Measurements from ENCODE around the gene BOC.

Gene BOC

GRCh38 chr3:113255854-113256615, 44.7 kb downstream of the BOC start:
- CTCF ChIA-PET: interaction anchor here (0.9 to 2.3 kb wide), 11 partner anchors 11 to 61 kb away, joined by 3 to 9 read pairs (median 4); no protein-coding TSS in a partner anchor
- no peak for DNase-seq (ENCODE audit: extremely low spot score)

GRCh38 chr3:113258361-113258760, 47.0 kb downstream of the BOC start:
- DNase-seq (ENCODE audit: extremely low spot score): no peak
- ChIA-PET CTCF (interaction anchor here (0.9 to 2.0 kb wide), 6 partner anchors 10 to 30 kb away, joined by 3 to 6 read pairs (median 4); no protein-coding TSS in a partner anchor), POLR2A (no interaction called here)
- TF ChIP-seq CTCF (IDR thresholded peaks at IDR 0.05; ENCODE audit: control extremely low read depth, extremely low read depth, low read depth, missing control alignments): no peak

More at GRCh38 chr3:113255854-113256615, 44.7 kb downstream of the BOC start:
- TF ChIP-seq CTCF (IDR thresholded peaks at IDR 0.05; ENCODE audit: control extremely low read depth, extremely low read depth, low read depth, missing control alignments): no peak
- POLR2A ChIA-PET: no interaction called here

GRCh38 chr3:113259196-113259595, 47.8 kb downstream of the BOC start:
- DNase-seq (ENCODE audit: extremely low spot score): no peak
- CTCF ChIA-PET: interaction anchor here (0.9 to 2.0 kb wide), 4 partner anchors 9 to 29 kb away, joined by 3 to 6 read pairs (median 4); no protein-coding TSS in a partner anchor
- POLR2A ChIA-PET: no interaction called here

GRCh38 chr3:113261063-113261625, 49.8 kb downstream of the BOC start:
- ChIA-PET POLR2A (no interaction called here), CTCF (no interaction called here)
- no peak for TF ChIP-seq CTCF (IDR thresholded peaks at IDR 0.05; ENCODE audit: control extremely low read depth, extremely low read depth, low read depth, missing control alignments)
- no peak for DNase-seq (ENCODE audit: extremely low spot score)

More at GRCh38 chr3:113259196-113259595, 47.8 kb downstream of the BOC start:
- TF ChIP-seq CTCF (IDR thresholded peaks at IDR 0.05; ENCODE audit: control extremely low read depth, extremely low read depth, low read depth, missing control alignments): no peak

GRCh38 chr3:113261626-113262303, 50.4 kb downstream of the BOC start:
- ChIA-PET CTCF (interaction anchor here (1.0 to 1.3 kb wide), 2 partner anchors 12 to 27 kb away, joined by 3 to 5 read pairs; no protein-coding TSS in a partner anchor), POLR2A (no interaction called here)
- TF ChIP-seq CTCF (IDR thresholded peaks at IDR 0.05; ENCODE audit: control extremely low read depth, extremely low read depth, low read depth, missing control alignments): no peak
- DNase-seq (ENCODE audit: extremely low spot score): no peak

- POLR2A ChIA-PET: no interaction called here
- no peak for DNase-seq (ENCODE audit: extremely low spot score)
- no peak for TF ChIP-seq CTCF (IDR thresholded peaks at IDR 0.05; ENCODE audit: control extremely low read depth, extremely low read depth, low read depth, missing control alignments)
- CTCF ChIA-PET: interaction anchor here (1.0 to 1.3 kb wide), 2 partner anchors 12 to 26 kb away, joined by 3 to 5 read pairs; no protein-coding TSS in a partner anchor
Measured at GRCh38 chr3:113262304-113262665, 50.9 kb downstream of the BOC start.

Data from GM10248 (cell line).